HPDE6-E6E7 (cell line): Measurements from ENCODE around the gene TLE1.
A peak's percentile ranks its signal among the peaks of the same experiment; 100 is the strongest.
"Not testable (repeated sequence)": the region's sequence is repeated elsewhere in the genome, so short reads cannot be mapped to it uniquely, and the experiment has no call there.

Experiments used
- DNase-seq: peaks from one replicate; pipeline ENCODE4 v3.0.0; 2011; ENCODE audit warnings: missing footprints; ENCODE audit errors: extremely low spot score

The TLE1 gene

DNA sequence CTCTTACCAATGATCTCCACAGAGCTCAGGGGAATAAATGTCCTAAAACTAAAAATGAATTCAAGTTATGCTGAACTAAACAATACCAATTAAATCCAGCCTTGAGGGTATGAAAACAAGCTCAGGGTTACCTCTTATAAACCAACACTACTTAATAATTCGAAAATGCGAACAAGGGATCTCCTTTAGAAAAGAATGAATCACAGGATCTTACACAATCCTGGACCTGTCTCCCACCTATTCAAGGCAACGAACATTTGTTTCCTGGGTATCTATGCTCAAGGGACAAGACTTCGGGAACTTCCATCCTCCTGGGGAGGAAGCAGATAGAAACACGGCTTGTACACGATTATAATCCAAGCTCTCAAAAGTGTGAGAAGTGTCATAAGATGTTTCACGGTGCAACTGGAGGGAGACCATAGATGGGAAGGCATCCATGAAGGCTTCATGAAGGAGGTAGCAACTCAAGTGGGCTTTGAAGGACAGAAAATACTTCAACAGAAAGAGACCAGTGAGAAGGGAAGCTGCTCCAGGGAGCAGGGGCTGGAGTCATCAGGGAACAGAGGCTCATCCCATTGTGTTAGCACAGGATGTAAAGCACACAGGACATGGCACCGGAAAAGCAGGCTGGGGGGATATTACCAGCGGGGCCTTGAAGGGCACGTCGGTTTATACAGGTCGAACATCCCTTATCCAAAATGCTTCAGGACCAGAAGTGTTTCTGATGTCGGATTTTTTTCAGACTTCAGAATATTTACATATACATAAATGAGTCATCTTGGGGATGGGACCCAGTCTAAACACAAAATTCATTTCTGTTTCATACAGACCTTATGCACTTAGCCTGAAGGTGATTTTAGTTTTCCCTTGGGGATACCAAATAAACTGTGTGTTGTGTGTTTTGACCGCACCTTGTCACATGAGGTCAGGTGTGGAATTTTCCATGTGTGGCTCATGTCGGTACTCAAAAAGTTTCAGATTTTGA is 87.4 kb downstream of the TLE1 start:
- peak; percentile 33 for DNase-seq

DNA sequence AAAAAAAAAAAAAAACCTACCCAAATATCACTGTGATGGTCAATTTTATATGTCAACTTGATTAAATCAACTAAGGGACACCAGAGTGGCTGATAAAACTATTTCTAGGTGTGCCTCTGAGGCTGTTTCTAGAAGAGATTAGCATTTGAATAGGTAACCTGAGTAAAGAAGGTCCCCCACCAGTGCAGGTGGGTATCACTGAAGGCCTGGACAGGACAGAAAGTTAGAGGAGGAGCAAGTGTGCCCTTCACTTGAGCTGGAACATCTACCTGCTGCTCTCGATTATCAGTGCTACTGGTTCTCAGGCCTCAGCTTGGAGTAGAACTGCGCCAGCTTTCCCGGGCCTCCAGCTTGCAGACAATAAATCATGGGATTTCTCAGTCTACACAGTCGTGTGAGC is 88.7 kb downstream of the TLE1 start:
- DNase-seq: no peak

DNA sequence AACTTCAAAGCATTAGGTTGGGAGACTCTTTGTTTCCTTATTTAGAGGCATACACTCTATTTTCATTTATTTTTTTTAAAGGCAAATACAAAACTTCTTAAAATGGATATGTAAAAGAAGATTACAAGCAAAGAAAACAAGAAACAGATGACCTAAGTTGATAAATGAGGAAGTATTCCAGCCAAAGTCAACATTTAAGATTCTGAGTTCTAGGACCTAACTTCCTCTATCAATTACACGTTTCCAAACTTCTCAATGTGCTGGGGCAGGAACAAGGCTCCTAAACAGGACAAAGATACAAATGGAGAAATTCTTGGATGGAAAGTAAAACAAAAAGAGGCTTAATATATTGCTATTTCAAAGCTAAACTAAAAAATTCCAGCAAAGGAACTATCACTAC is 89.5 kb downstream of the TLE1 start:
- DNase-seq: no peak

DNA sequence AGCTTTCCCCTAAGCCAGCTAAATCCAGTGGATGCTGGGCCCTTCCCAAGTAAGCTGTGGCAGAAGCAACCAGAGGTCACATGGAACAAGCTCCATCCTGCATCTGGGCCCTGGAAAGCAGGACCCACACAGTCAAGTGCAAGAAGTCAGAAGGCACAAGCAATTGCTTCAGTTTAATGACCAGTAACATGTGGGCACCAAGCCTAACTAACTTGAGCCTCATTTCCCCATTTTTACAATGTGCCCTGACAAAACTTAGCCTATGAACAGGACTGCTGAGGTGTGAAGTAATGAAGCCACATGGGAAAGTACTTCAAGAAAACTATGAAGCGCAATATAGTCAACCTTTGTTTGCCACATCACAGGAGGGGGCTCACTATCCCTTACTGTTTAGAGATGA is 90.5 kb downstream of the TLE1 start:
- no peak for DNase-seq

DNA sequence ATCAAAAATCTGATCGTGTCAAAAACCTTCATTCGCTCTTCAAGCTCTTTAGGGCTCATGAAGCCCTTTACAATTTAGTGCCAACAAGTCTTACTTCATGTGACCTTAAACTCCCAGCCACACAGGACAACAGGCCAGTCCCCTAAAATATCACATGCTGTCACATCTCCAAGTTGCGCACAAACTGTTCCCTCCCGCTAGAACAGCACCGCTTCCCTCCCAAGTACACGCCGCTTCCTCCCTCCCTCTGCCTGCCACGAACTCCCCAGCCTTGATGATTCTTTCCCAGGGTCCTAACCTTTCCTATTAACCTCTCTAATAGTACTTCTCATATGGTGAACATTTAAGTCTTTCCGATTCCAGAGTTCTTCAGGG is 91.2 kb downstream of the TLE1 start:
- DNase-seq: no peak

DNA sequence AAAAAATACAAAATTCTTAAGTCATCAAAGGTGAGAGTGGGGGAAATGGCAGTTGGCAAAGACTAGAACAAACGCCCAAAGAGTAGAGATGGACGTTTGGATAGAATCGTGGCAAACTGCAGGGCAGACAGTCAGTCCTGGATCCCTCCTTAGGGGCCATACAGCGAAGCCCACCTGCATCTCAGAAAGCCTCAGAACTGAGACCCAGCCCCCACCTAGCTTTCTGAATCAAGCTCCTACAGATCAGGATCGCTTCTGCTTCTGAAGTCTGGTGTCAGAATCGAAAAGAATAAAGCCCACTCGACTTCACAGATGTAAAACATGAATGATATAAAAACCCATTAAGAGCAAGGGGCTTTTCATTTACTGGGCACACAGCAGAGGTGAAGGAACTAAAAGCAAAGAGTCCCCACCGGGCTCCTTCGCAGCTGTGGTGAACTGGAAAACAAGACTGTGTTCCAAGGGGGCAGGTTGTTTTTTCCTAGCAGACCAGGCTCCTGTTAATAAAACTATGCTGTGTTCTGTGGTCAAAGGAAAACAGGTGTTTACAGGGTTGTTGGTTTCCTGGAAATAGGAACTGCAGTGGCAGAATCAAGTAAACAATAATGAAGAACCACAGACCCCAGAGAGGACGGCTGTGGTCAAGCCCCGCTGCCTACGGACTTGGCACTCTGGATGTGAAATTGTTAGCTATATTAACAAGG is 91.8 kb downstream of the TLE1 start:
- DNase-seq: no peak

DNA sequence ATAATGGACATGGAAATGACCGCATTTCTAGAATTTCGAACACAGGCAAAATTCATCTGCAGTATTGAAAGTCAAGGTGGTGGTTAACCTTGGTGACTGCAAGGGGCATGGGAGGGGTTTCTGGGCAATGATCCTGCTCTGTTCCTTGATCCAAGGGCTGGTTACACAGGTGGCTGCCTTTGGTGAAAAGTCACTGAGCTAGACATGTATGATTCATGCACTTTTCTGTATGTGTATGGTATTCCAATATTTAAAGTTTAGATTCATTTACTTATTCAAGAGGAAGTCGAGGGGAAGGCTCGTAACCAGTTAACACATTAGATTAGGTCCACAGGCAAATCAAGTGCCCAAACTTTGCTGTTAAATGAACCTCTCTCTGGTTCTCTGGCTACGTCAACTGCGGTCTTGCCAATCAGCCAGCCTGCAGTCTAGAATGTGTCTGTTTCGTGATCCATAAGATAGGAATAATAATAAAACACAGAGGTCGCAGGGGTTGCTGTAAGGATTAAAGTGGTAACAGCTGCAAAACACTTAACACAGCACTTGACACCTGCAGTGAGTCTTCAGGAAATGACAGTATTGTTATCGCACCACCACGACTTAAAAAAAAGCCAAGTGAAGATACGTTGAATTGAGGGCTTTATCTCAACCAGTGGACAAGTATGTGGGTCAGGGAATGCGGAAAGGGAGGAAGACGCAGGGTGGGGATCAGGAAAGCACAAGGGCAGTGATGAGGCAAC is 92.5 kb downstream of the TLE1 start:
- no peak for DNase-seq

DNA sequence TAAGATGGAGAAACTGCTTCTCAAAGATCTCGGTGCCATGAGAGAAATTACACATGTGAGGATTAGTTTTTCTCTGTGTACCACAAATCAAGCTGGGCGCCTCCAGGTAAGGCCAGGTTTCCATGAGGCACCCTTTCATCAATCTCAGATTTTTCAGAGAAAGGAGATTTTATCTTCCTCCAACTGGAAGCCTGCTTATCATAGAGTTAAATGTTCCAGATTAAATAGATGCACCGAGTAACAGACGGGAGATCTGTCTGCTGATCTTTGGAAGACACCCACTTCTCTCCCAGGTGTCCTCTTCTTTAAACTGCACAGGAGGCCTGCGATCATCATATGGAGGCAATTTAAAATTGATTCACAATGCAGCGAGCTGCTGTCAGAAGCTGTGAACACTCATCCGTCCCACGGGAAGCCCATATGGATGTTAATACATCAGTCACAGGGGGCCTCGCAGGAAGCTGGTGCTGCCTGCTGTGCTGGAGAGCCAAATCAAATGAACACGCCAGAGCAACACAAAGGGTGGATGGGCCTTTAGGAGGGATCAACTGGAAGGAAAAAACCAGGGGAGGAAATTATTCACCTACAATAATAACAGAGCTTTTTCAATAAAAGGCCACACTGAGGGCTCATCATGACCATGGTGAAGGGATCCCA is 93.3 kb downstream of the TLE1 start:
- no peak for DNase-seq

DNA sequence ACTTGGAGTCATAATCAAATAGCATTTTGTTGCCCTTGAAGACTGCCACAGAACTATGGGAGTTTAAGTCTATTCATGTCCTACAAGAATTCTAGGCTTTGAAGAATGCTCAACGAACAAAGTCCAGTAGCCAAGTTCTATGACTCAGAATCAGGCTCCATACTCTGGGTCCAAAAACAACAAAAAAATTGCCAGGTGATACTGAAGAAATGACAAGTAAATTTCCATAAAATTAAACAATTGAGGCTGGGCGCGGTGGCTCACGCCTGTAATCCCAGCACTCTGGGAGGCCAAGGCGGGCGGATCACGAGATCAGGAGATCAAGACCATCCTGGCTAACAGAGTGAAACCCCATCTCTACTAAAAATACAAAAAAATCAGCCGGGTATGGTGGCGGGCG is 94.1 kb downstream of the TLE1 start:
- not testable (repeated sequence) for DNase-seq

DNA sequence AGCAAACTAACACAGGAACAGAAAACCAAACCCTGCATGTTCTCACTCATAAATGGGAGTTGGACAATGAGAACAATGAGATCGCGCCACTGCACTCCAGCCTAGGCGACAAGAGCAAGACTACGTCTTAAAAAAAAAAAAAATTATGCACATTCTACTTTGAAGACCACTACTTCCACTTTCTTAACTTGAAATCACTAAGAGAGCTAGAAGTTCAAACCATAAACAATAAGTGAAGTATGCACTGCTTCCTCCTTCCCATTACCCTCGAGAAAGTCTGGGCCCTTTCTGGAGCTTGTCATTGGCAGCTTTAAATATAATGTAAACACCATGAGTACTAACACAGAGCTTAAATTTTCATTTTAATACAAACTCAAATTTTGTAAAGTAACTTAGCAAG is 94.9 kb downstream of the TLE1 start:
- DNase-seq: no peak

DNA sequence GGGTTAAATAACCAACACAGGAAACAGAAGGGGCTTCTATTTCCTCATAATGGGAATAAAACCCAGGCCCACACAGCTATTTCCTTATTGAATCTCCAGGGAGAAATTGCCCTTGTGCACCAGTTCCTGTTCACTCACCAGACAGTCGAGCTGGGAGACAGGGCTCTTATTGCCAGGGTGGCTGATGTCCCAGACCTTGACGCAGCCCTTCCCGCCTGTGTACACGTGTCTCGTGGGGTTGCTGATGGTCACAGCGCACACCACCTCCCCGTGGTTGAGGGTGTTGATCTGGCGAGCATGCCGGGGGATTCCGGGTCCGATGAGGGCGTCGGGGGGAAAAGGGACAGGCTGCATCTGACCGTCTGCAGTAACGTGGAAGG is 96.5 kb downstream of the TLE1 start:
- DNase-seq: no peak

DNA sequence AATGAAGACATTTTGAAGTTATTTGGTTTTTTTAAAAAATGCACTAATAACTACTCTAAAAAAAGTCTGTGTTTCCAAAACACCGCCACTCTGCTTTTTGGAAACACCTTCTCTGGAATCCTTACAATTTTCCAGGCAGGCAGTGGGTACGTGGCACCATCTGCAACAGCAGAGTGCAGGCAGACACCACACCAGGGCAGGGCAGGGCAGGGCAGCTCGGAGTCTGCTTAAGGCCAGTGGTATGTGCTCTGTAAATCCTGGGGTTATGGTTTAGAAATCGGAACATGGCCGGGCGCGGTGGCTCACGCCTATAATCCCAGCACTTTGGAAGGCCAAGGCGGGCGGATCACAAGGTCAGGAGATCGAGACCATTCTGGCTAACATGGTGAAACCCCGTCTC is 97.6 kb downstream of the TLE1 start:
- no peak for DNase-seq

DNA sequence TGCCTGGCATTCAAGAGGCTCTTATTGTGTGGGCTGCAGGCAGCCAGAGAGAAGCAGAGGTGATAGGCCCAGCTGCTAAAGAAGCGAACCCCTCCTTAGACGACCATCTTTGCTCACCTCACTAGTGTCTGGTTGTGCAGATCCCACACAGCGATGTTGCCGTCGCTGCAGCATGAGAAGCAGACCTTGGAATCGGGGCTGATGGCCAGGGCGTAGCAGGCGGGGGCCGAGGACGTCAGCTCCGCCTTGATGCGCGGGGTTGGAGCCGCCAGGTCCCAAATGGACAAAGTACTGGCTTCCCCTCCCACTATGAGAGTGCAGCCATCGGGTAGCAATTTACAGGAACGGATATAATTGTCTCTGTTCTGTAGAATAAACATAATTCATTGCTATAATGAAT is 98.7 kb downstream of the TLE1 start:
- no peak for DNase-seq

DNA sequence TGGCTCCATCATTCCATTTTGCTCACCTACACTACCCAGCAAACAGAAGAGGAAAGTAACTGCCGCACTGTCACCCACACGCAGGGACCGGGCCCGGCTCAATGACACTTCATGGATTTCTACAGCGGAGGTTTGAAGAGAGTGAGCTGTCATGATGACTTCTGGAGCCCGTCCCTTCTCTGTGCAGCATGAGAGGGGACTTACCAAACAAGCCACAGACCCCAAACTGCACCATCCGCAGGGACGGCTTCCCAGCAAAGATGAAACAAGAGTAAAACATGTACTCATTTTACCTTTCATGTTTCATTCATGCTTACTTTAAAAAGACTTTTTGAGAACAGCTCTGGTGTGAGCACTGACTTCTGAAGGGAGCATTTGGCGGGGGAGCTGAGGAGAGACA is 99.5 kb downstream of the TLE1 start:
- DNase-seq: no peak

DNA sequence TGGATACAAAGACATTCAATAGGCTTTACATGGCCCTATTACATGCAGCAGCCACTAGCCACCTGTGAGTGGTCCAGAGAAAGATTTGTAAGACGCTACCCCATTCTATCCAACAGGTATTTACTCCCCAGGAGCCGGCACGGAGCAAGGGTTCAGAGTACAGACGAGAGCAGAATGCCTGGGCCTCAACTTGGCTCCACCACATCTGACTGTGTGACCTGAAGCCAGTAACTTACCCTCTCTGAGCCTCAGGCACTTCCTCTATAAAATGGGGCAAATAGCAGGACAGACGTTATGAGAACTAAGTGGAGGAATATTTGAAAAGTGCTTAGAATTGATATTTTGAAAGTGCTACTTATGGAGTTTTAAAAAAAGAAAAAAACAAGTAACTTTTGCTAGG is 100.0 kb downstream of the TLE1 start:
- DNase-seq: no peak

DNA sequence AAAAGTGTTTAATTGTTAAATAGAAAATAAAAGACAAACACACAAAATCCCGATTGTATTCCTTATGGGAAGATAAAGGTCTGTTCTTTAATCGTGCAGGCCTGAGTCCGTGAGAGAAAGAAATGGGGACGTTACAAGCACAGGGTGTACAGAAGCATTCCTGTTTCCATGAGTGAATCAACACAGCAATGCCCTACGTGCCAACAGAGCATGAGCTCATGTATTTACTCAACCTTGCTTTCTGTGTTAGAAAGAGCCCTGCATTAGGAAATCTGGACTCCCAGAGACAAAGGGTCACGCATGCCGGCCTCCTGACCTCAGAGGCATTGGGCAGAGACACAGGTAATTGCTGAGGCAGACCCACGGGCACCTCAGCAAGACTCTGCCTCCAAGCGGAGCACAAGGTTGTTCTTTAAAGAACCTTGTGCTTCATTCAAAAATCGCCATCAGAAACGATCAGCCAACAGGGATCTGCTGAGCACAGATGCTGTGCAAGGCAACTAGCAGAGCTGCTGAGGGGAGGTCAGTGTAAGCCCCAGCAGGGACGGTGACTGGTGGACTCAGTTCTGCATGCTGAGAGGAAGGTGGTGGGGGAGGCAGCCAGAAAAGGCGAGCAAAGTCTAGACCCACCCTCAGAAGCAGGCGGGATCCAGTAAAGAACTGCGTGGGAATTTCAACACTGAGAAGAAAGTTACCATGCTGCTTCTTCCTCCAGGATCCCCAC is 101.0 kb downstream of the TLE1 start:
- DNase-seq: peak; percentile 55

DNA sequence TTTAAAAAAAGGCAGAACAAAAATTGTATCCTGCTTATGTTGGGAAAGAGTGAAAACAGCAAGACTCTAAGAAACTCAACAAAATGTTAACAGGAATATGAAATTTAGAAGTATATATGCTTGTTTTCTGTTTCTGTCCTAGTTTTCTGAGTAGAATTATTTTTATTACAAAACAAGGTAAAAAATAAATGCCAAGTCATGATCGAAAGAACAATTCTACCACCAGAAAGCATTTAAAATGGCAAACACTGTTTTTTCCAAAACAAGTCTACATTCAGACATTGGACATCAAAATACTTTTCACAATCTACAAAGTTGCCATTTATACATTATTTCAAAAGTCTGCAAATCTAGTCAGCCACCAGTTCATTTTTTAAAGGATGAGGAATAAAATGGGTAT is 102.6 kb downstream of the TLE1 start:
- no peak for DNase-seq

DNA sequence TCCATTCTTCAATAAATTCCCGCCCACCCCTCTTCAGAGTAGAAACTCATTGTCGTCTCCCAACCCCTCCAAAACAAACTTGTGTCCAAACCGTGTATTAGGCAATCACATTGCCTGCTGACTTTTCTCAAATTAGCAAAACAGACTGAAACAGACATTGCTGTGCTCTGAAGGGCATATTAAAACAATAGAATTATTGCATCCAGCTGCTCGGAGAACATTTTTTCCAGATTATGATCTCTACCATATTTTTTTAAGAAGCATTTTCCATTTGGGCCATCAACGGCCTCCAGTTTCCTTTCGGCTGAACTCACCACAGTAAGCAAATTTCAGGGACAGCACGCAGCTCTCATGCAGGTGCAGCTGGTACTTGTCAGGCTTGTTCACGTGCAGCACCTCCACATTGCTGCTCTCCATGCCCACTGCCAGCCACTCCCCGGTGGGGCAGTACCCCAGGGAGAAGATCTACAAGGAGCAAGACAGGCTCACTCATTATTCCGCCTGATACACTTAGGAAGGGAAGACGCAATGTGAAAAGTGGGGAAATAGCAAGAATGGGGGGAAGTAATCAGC is 104.1 kb downstream of the TLE1 start:
- DNase-seq: no peak

DNA sequence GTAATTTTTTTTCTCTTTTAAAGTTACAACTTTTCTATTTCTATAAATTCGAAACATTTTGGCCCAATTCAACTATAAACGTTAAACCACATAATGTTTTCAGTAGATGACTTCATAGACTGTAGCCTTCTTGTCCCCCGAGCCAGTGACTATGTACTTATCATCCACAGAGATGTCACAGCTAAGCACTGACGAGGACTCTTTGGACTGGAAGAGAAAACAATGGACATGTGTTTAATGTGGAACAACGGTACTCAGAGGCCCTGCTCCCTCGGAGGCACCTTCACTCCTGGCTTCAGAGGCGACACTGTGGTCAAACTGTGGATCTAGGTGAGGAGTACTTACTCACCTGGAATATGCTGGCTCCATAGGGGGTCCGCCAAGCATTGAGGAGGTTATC is 105.2 kb downstream of the TLE1 start:
- DNase-seq: no peak

DNA sequence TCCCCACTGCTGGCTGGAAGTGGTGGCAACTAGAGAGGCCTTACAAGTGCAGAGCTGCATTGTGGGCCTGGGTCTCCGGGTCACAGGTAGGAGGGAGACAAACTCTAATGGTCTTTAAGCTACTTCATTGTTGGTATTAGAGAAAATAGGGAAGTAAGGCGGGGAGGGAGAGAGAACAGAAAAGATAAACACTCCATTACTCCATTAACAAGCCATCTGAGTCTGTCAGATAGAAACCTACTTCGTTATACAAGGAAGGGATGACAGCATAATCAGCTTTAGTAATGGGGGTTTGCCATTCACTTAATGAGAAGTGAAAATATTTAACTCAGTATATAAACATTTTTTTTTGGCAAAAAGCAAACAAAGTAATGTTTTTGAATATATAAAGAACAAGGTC is 107.4 kb downstream of the TLE1 start:
- no peak for DNase-seq

DNA sequence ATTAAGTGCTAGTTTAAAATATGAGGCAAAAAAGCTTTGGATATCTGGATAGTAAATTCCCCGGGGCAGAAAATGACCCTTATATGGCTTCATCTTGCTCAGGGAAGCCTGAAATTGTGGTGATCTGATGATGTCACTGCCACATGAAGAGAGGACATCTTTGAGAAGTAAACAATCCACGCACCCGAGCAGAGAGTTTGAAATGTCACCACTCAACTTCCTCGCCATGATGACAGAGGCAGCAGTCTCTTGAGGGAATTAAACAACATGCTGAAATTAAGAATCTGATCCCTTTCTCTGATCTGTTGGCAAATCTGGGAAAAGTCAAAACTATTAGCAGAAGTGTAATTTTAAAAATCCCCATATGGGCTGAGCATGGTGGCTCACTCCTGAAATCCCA is 110.0 kb downstream of the TLE1 start:
- DNase-seq: no peak
